HG03442 (cell line): Measurements from ENCODE around the gene ATXN1.

ENCODE experiments used
- ATAC-seq: cut with Tn5 transposase; IDR thresholded peaks from one replicate; pipeline ENCODE4 v1.9.1; 2021; ENCODE audit warnings: mild to moderate bottlenecking, moderate library complexity; ENCODE audit not compliant: unreplicated experiment

Gene ATXN1

GRCh38 chr6:16254535-16254934, 506.7 kb downstream of the ATXN1 start:
- ATAC-seq = no peak

GRCh38 chr6:16253399-16254144, 507.7 kb downstream of the ATXN1 start:
- ATAC-seq = no peak

- ATAC-seq = no peak
Measured at GRCh38 chr6:16252686-16253299, 508.5 kb downstream of the ATXN1 start.

- ATAC-seq = no peak
Measured at GRCh38 chr6:16251706-16252105, 509.6 kb downstream of the ATXN1 start.

- no peak for ATAC-seq
Measured at GRCh38 chr6:16249971-16250370, 511.3 kb downstream of the ATXN1 start.
